IMR-90 (cell line): ENCODE results near the gene SEBOX. TPM values are rescaled to one million over a fixed set of nuclear protein-coding genes. Genes with fewer than 3 reads are reported as not detected.

Experiments
- ATAC-seq: fragments of 200-7000 bp; cut with Tn5 transposase; 2 replicates; pipeline ENCODE4 v1.9.1; 2020; ENCODE audit warnings: low read depth, mild to moderate bottlenecking, moderate library complexity
- BruUV-seq: library from RNA; stranded (reverse); fragments of 400-500 nt; replicated peaks from 2 replicates; lab custom pipeline; 2021; lab: Mats Ljungman, UMichigan
- CTCF ChIA-PET: fragments of 300-600 bp; formaldehyde crosslinking; extraction: SDS; loops from one replicate; lab custom pipeline; 2021; ENCODE audit warnings: antibody characterized with exemption; lab: Yijun Ruan, JAX
- POLR2A ChIA-PET: fragments of 300-600 bp; sonication (Branson Sonifier 250); formaldehyde crosslinking; loops from one replicate; lab custom pipeline; 2022; ENCODE audit warnings: antibody characterized with exemption; ENCODE audit not compliant: unreplicated experiment; lab: Charles Lee
- DNase-seq: peaks from one replicate; pipeline ENCODE4 v3.0.0; 2013
- H2AFZ ChIP-seq: replicated peaks from 2 replicates; pipeline ENCODE3; 2013; ENCODE audit warnings: low read length, mild to moderate bottlenecking; ENCODE audit not compliant: poor library complexity
- H2AK5ac ChIP-seq: 2 replicates; pipeline ENCODE4 v1.6.1; 2013; ENCODE audit warnings: low read depth, low read length, inconsistent platforms
- H2AK9ac ChIP-seq: replicated peaks from 2 replicates; pipeline ENCODE3; 2013; ENCODE audit warnings: mild to moderate bottlenecking, low read depth, low read length, moderate library complexity; ENCODE audit not compliant: poor library complexity
- H2BK120ac ChIP-seq: 2 replicates; pipeline ENCODE4 v1.6.1; 2013; ENCODE audit warnings: low read depth, low read length, inconsistent platforms
- H2BK15ac ChIP-seq: 3 replicates; pipeline ENCODE4 v1.6.1; 2013; ENCODE audit warnings: low read depth, low read length, inconsistent platforms
- H2BK20ac ChIP-seq: 2 replicates; pipeline ENCODE4 v1.6.1; 2013; ENCODE audit warnings: low read depth, mild to moderate bottlenecking, inconsistent platforms, low read length, moderate library complexity
- H2BK5ac ChIP-seq: 2 replicates; pipeline ENCODE4 v1.6.1; 2013; ENCODE audit warnings: mild to moderate bottlenecking, low read depth, low read length, inconsistent platforms; ENCODE audit not compliant: poor library complexity, severe bottlenecking
- H3K14ac ChIP-seq: replicated peaks from 2 replicates; pipeline ENCODE4 v1.6.1; 2013; ENCODE audit warnings: low read depth, low read length, inconsistent platforms
- H3K18ac ChIP-seq: 2 replicates; pipeline ENCODE4 v1.6.1; 2013; ENCODE audit warnings: low read depth, low read length, control low read depth
- H3K23ac ChIP-seq: 2 replicates; pipeline ENCODE4 v1.6.1; 2013; ENCODE audit warnings: low read depth, low read length, inconsistent platforms
- H3K27ac ChIP-seq: 2 replicates; pipeline ENCODE4 v1.5.1; 2013; ENCODE audit warnings: mild to moderate bottlenecking, control low read depth, low read length; ENCODE audit not compliant: insufficient read depth
- H3K27me3 ChIP-seq: 2 replicates; pipeline ENCODE4 v1.6.1; 2013; ENCODE audit warnings: low read length; ENCODE audit not compliant: control insufficient read depth, insufficient read depth
- H3K36me3 ChIP-seq: 2 replicates; pipeline ENCODE4 v1.6.1; 2013; ENCODE audit warnings: low read length, mixed read lengths; ENCODE audit not compliant: control insufficient read depth, insufficient read depth
- H3K4ac ChIP-seq: 2 replicates; pipeline ENCODE4 v1.6.1; 2013; ENCODE audit warnings: low read depth, low read length, inconsistent platforms
- H3K4me1 ChIP-seq: 2 replicates; pipeline ENCODE4 v1.6.1; 2013; ENCODE audit warnings: low read length, mixed read lengths; ENCODE audit not compliant: control insufficient read depth, insufficient read depth
- H3K4me2 ChIP-seq: 2 replicates; pipeline ENCODE4 v1.6.1; 2013; ENCODE audit warnings: low read depth, mild to moderate bottlenecking, control low read depth, low read length, moderate library complexity
- H3K4me3 ChIP-seq: 2 replicates; pipeline ENCODE4 v1.5.1; 2013; ENCODE audit warnings: low read depth, mild to moderate bottlenecking, control low read depth, low read length, moderate library complexity; ENCODE audit not compliant: insufficient read depth
- H3K56ac ChIP-seq: 2 replicates; pipeline ENCODE4 v1.6.1; 2013; ENCODE audit warnings: low read length, inconsistent platforms; ENCODE audit not compliant: insufficient read depth; ENCODE audit errors: extremely low read depth
- H3K79me1 ChIP-seq, 2 experiments: 2 replicates each; pipeline ENCODE4 v1.6.1; 2013; ENCODE audit warnings: low read length in 2 of 2, inconsistent platforms in 1 of 2, low read depth in 1 of 2
- H3K9ac ChIP-seq: 2 replicates; pipeline ENCODE4 v1.6.1; 2013; ENCODE audit warnings: low read depth, low read length, control low read depth
- H3K9me1 ChIP-seq: 2 replicates; pipeline ENCODE4 v1.6.1; 2013; ENCODE audit warnings: low read length, inconsistent platforms; ENCODE audit not compliant: insufficient read depth
- H3K9me3 ChIP-seq: 2 replicates; pipeline ENCODE4 v1.6.1; 2013; ENCODE audit warnings: low read length; ENCODE audit not compliant: control insufficient read depth, insufficient read depth
- H4K20me1 ChIP-seq: 2 replicates; pipeline ENCODE4 v1.6.1; 2013; ENCODE audit warnings: low read length, inconsistent platforms; ENCODE audit not compliant: insufficient read depth
- H4K5ac ChIP-seq: 2 replicates; pipeline ENCODE4 v1.6.1; 2013; ENCODE audit warnings: mild to moderate bottlenecking, low read depth, low read length, control low read depth
- H4K8ac ChIP-seq, 2 experiments: 2 replicates each; pipeline ENCODE4 v1.6.1; 2013; ENCODE audit warnings: low read depth in 2 of 2, low read length in 2 of 2, control low read depth in 1 of 2, inconsistent platforms in 1 of 2
- H4K91ac ChIP-seq: 2 replicates; pipeline ENCODE4 v1.6.1; 2013; ENCODE audit warnings: low read depth, low read length, inconsistent platforms; ENCODE audit not compliant: insufficient read depth
- BHLHE40 ChIP-seq: fragments of 150-350 bp; IDR thresholded peaks from 2 replicates; pipeline ENCODE4 v1.6.1; 2016; ENCODE audit warnings: mild to moderate bottlenecking, low read depth, low read length
- CEBPB ChIP-seq: IDR thresholded peaks from 2 replicates; pipeline ENCODE4 v1.6.1; 2012; ENCODE audit warnings: low read depth, low read length, improper control_type of control experiment
- CHD1 ChIP-seq: IDR thresholded peaks from 2 replicates; pipeline ENCODE4 v1.6.1; 2012; ENCODE audit warnings: low read depth, low read length, improper control_type of control experiment
- ELK1 ChIP-seq: fragments of 150-350 bp; IDR thresholded peaks from 2 replicates; pipeline ENCODE4 v1.6.1; 2016; ENCODE audit warnings: low read depth, mild to moderate bottlenecking, low read length, moderate library complexity, borderline replicate concordance
- FOS ChIP-seq: fragments of 150-350 bp; IDR thresholded peaks from 2 replicates; pipeline ENCODE4 v1.6.1; 2016; ENCODE audit warnings: low read depth, low read length
- MAFK ChIP-seq: IDR thresholded peaks from 2 replicates; pipeline ENCODE4 v1.6.1; 2012; ENCODE audit warnings: low read depth, low read length, improper control_type of control experiment
- MAZ ChIP-seq: IDR thresholded peaks from 2 replicates; pipeline ENCODE4 v1.6.1; 2012; ENCODE audit warnings: low read depth, mild to moderate bottlenecking, low read length, improper control_type of control experiment, moderate library complexity, borderline replicate concordance
- MXI1 ChIP-seq: IDR thresholded peaks from 2 replicates; pipeline ENCODE4 v1.6.1; 2012; ENCODE audit warnings: low read depth, mild to moderate bottlenecking, low read length, moderate library complexity, borderline replicate concordance
- NFE2L2 ChIP-seq: fragments of 150-350 bp; IDR thresholded peaks from 2 replicates; pipeline ENCODE4 v1.6.1; 2016; ENCODE audit warnings: low read depth, mild to moderate bottlenecking, low read length
- POLR2A ChIP-seq: IDR thresholded peaks from 2 replicates; pipeline ENCODE4 v1.6.1; 2012; ENCODE audit warnings: mild to moderate bottlenecking, low read depth, low read length
- RAD21 ChIP-seq: IDR thresholded peaks from 2 replicates; pipeline ENCODE4 v1.6.1; 2012; ENCODE audit warnings: low read length, improper control_type of control experiment
- RCOR1 ChIP-seq: IDR thresholded peaks from 2 replicates; pipeline ENCODE4 v1.6.1; 2012; ENCODE audit warnings: mild to moderate bottlenecking, low read length, improper control_type of control experiment; ENCODE audit not compliant: insufficient replicate concordance
- RFX5 ChIP-seq: IDR thresholded peaks from 2 replicates; pipeline ENCODE4 v1.8.0; 2012; ENCODE audit warnings: low read depth, mild to moderate bottlenecking, low read length, moderate library complexity
- SMC3 ChIP-seq: fragments of 150-350 bp; IDR thresholded peaks from 2 replicates; pipeline ENCODE4 v1.6.1; 2016; ENCODE audit warnings: low read depth, mild to moderate bottlenecking, antibody characterized with exemption, low read length, moderate library complexity
- USF2 ChIP-seq: fragments of 150-350 bp; IDR thresholded peaks from 2 replicates; pipeline ENCODE4 v1.6.1; 2017; ENCODE audit warnings: mild to moderate bottlenecking, antibody characterized with exemption, low read length, low read depth
- WGBS, 2 experiments: methylation state at CpG; one replicate each; pipeline versions ENCODE4 v1.1.5 to v1.1.7; 2013; ENCODE audit warnings: missing lambda C conversion rate in 2 of 2; ENCODE audit not compliant: insufficient read length in 1 of 2; ENCODE audit errors: extremely low coverage in 2 of 2; 5-methylcytosine and 5-hydroxymethylcytosine counted together
- dilution Hi-C: fragments of 300-500 bp; cut with HindIII; formaldehyde crosslinking; loops from one replicate; pipeline ENCODE4 v1.14.3; 2018; ENCODE audit warnings: low sequenced_read_pairs; ENCODE audit not compliant: unreplicated experiment
- in situ Hi-C: fragments of 300-500 bp; cut with MboI; formaldehyde crosslinking; loops from 3 replicates; pipeline ENCODE4 v1.14.3; 2019; ENCODE audit warnings: low sequenced_read_pairs, inconsistent platforms, mixed read lengths
- intact Hi-C: fragments of 100-400 bp; cut with micrococcal nuclease; formaldehyde crosslinking; loops from 2 replicates; pipeline ENCODE4 v1.10.0; 2022
- polyA plus RNA-seq, 3 experiments: library from polyadenylated mRNA; depleted of rRNA; stranded (reverse); fragments of >200 nt; gene quantifications; 2 replicates each; pipeline ENCODE4 v1.2.3, GENCODE V29; 2012; ENCODE audit warnings: low replicate concordance in 1 of 3
- total RNA-seq: library from RNA; depleted of rRNA; stranded (reverse); fragments of >200 nt; gene quantifications from 2 replicates; pipeline ENCODE4 v1.2.3, GENCODE V29; 2012
- TF ChIP-seq, protein P1 (sequence below): conservative IDR thresholded peaks from 2 replicates; pipeline ENCODE4 v1.5.1; 2012; ENCODE audit warnings: mild to moderate bottlenecking, low read depth, low read length, improper control_type of control experiment

SEBOX gene
- total and polyA plus RNA-seq, 2 of the 4 experiments (the other 2 are of a cell fraction), result not detected

- in situ Hi-C loops, result no loop called here
Measured at GRCh38 chr17:28407974-28408306, 42.9 kb upstream of the SEBOX start.

More at GRCh38 chr17:28407974-28408306, 42.9 kb upstream of the SEBOX start:
- H2BK120ac ChIP-seq, result no peak overlapping the region
- no TSS peak for BruUV-seq
- H3K79me1 ChIP-seq, result no peaks in the 10 kb centered on the region
- H3K14ac ChIP-seq, result no peak overlapping the region
- ChIA-PET POLR2A (interaction anchor here (0.6 kb wide), 1 partner anchor 638 kb away, joined by 5 read pairs; no protein-coding TSS in a partner anchor), CTCF (no interaction called here)
- H4K5ac ChIP-seq, result no peak overlapping the region
- ATAC-seq (no peak), DNase-seq (no peak)
- H2BK20ac ChIP-seq, result no peak overlapping the region
- peaks cover 15% of the 10 kb centered on the region for H3K27me3 ChIP-seq
- H3K56ac ChIP-seq, result no peak overlapping the region
- H4K20me1 ChIP-seq, result no peaks in the 10 kb centered on the region
- H4K8ac ChIP-seq, result no peak overlapping the region
- H2AK5ac ChIP-seq, result no peak overlapping the region
- no peak overlapping the region for H4K91ac ChIP-seq
- H3K4me3 ChIP-seq, result no peak overlapping the region
- peaks cover 3% of the 10 kb centered on the region for H3K4me1 ChIP-seq
- no peak overlapping the region for H3K4me2 ChIP-seq
- H2AK9ac ChIP-seq, result no peak overlapping the region
- H2BK15ac ChIP-seq, result no peak overlapping the region
- WGBS, 2 experiments, result no CpG with 5 or more reads among the region's 1 CpG
- no peak overlapping the region for H2BK5ac ChIP-seq
- no peak overlapping the region for H3K9ac ChIP-seq
- dilution Hi-C loops (no loop called here), intact Hi-C loops (loop anchor here (10.0 kb wide), 1 partner anchor 137 kb away; no protein-coding TSS in a partner anchor)
- H3K4ac ChIP-seq, result no peak overlapping the region
- no peaks in the 10 kb centered on the region for H3K36me3 ChIP-seq
- no peak overlapping the region for H3K18ac ChIP-seq
- H3K9me3 ChIP-seq, result no peaks in the 10 kb centered on the region
- no peak overlapping the region for H3K27ac ChIP-seq
- H2AFZ ChIP-seq, result peak overlapping the region; percentile 25
- TF ChIP-seq RCOR1, result no peak
- TF ChIP-seq MXI1, result no peak
- no peak for TF ChIP-seq USF2
- TF ChIP-seq NFE2L2, result no peak
- TF ChIP-seq POLR2A, result no peak
- no peak for TF ChIP-seq FOS
- TF ChIP-seq RFX5, result no peak
- no peak for TF ChIP-seq SMC3
- no peak for TF ChIP-seq MAFK
- TF ChIP-seq RAD21, result no peak
- no peak for TF ChIP-seq CEBPB
- no peak for TF ChIP-seq ELK1
- TF ChIP-seq MAZ, result no peak
- no peak for TF ChIP-seq BHLHE40
- TF ChIP-seq, protein P1, sequence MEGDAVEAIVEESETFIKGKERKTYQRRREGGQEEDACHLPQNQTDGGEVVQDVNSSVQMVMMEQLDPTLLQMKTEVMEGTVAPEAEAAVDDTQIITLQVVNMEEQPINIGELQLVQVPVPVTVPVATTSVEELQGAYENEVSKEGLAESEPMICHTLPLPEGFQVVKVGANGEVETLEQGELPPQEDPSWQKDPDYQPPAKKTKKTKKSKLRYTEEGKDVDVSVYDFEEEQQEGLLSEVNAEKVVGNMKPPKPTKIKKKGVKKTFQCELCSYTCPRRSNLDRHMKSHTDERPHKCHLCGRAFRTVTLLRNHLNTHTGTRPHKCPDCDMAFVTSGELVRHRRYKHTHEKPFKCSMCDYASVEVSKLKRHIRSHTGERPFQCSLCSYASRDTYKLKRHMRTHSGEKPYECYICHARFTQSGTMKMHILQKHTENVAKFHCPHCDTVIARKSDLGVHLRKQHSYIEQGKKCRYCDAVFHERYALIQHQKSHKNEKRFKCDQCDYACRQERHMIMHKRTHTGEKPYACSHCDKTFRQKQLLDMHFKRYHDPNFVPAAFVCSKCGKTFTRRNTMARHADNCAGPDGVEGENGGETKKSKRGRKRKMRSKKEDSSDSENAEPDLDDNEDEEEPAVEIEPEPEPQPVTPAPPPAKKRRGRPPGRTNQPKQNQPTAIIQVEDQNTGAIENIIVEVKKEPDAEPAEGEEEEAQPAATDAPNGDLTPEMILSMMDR, result no peak
- no peak for TF ChIP-seq CHD1
- peaks cover 12% of the 10 kb centered on the region for H3K9me1 ChIP-seq
- no peak overlapping the region for H3K23ac ChIP-seq
